ENCODE data around the gene PDE3A.
"Not testable (repeated sequence)": the region's sequence is repeated elsewhere in the genome, so short reads cannot be mapped to it uniquely, and the experiment has no call there.

PDE3A gene

GRCh38 chr12:20592556-20592955 is 224.2 kb downstream of the PDE3A start:
- TF ChIP-seq CTCF (IDR thresholded peaks at IDR 0.05; ENCODE audit: extremely low read depth, missing control alignments) = no peak
- DNase-seq (ENCODE audit: low spot score) = no peak

GRCh38 chr12:20593611-20594010 is 225.3 kb downstream of the PDE3A start:
- TF ChIP-seq CTCF (IDR thresholded peaks at IDR 0.05; ENCODE audit: extremely low read depth, missing control alignments) = no peak
- DNase-seq (ENCODE audit: low spot score) = no peak

GRCh38 chr12:20596061-20596460 is 227.7 kb downstream of the PDE3A start:
- no peak for TF ChIP-seq CTCF (IDR thresholded peaks at IDR 0.05; ENCODE audit: extremely low read depth, missing control alignments)
- DNase-seq (ENCODE audit: low spot score) = no peak

GRCh38 chr12:20599757-20600156 is 231.4 kb downstream of the PDE3A start:
- no peak for DNase-seq (ENCODE audit: low spot score)
- TF ChIP-seq CTCF (IDR thresholded peaks at IDR 0.05; ENCODE audit: extremely low read depth, missing control alignments) = no peak

- TF ChIP-seq CTCF (IDR thresholded peaks at IDR 0.05; ENCODE audit: extremely low read depth, missing control alignments) = no peak
- DNase-seq (ENCODE audit: low spot score) = peak; percentile 2
These were observed 233.4 kb downstream of the PDE3A start for GRCh38 chr12:20601668-20602280.

- no peak for DNase-seq (ENCODE audit: low spot score)
- no peak for TF ChIP-seq CTCF (IDR thresholded peaks at IDR 0.05; ENCODE audit: extremely low read depth, missing control alignments)
These were observed 234.5 kb downstream of the PDE3A start for GRCh38 chr12:20602641-20603391.

- DNase-seq (ENCODE audit: low spot score) = no peak
- TF ChIP-seq CTCF (IDR thresholded peaks at IDR 0.05; ENCODE audit: extremely low read depth, missing control alignments) = no peak
These were observed 236.2 kb downstream of the PDE3A start for GRCh38 chr12:20604408-20605067.

- DNase-seq (ENCODE audit: low spot score) = not testable (repeated sequence)
These were observed 246.7 kb downstream of the PDE3A start for GRCh38 chr12:20615020-20615419.
